HG03442 (cell line): ENCODE measurements around the gene FRK.
A peak's percentile ranks its signal among the peaks of the same experiment; 100 is the strongest.

ENCODE experiments used
- ATAC-seq: cut with Tn5 transposase; IDR thresholded peaks from one replicate; pipeline ENCODE4 v1.9.1; 2021; ENCODE audit warnings: mild to moderate bottlenecking, moderate library complexity; ENCODE audit not compliant: unreplicated experiment

Gene FRK

GRCh38 chr6:116036075-116036773 is 24.5 kb downstream of the FRK start:
- no peak for ATAC-seq

- ATAC-seq = no peak
These were observed 25.1 kb downstream of the FRK start for GRCh38 chr6:116035616-116036015.

GRCh38 chr6:116034327-116034726 is 26.4 kb downstream of the FRK start:
- no peak for ATAC-seq

- ATAC-seq = no peak
These were observed 26.9 kb downstream of the FRK start for GRCh38 chr6:116033687-116034303.

GRCh38 chr6:116030770-116031169 is 29.9 kb downstream of the FRK start:
- ATAC-seq = no peak

GRCh38 chr6:116029535-116029934 is 31.2 kb downstream of the FRK start:
- ATAC-seq = peak; percentile 37

GRCh38 chr6:116028233-116028632 is 32.5 kb downstream of the FRK start:
- no peak for ATAC-seq

GRCh38 chr6:116027801-116028200 is 32.9 kb downstream of the FRK start:
- ATAC-seq = peak; percentile 69

GRCh38 chr6:116025405-116025804 is 35.3 kb downstream of the FRK start:
- no peak for ATAC-seq

- no peak for ATAC-seq
These were observed 37.7 kb downstream of the FRK start for GRCh38 chr6:116022841-116023445.

GRCh38 chr6:116020738-116021137 is 40.0 kb downstream of the FRK start:
- no peak for ATAC-seq

GRCh38 chr6:116019428-116019827 is 41.3 kb downstream of the FRK start:
- peak; percentile 74 for ATAC-seq

GRCh38 chr6:116018976-116019375 is 41.7 kb downstream of the FRK start:
- ATAC-seq = no peak

GRCh38 chr6:116017546-116018295 is 43.0 kb downstream of the FRK start:
- no peak for ATAC-seq

- ATAC-seq = no peak
These were observed 43.7 kb downstream of the FRK start for GRCh38 chr6:116016846-116017545.

- ATAC-seq = no peak
These were observed 44.7 kb downstream of the FRK start for GRCh38 chr6:116015983-116016382.

- no peak for ATAC-seq
These were observed 45.1 kb downstream of the FRK start for GRCh38 chr6:116015561-116015960.

- no peak for ATAC-seq
These were observed 47.7 kb downstream of the FRK start for GRCh38 chr6:116012951-116013350.

- no peak for ATAC-seq
These were observed 48.2 kb downstream of the FRK start for GRCh38 chr6:116012471-116012949.

- ATAC-seq = peak; percentile 59
These were observed 49.2 kb downstream of the FRK start for GRCh38 chr6:116011520-116011919.
